Right lung (tissue), 5 donors: ENCODE data around the gene NOL8. TPM values are rescaled to one million over a fixed set of nuclear protein-coding genes. Genes with fewer than 3 reads are reported as not detected.

ENCODE experiments used
- DNase-seq, 2 donors: peaks; one replicate each; pipeline ENCODE4 v3.0.0-alpha.2; 2013
- polyA plus RNA-seq, 5 donors: library from polyadenylated mRNA; unstranded; fragments of 120-200 nt; gene quantifications; one replicate each; pipeline versions ENCODE4 v1.2.1 to v1.2.3, GENCODE V29; 2013; ENCODE audit warnings: inconsistent platforms in 1 of 5, low replicate concordance in 1 of 5; ENCODE audit not compliant: insufficient read length in 5 of 5, insufficient read depth in 1 of 5

NOL8 gene
- polyA plus RNA-seq, 5 donors = 40.5 to 61.8 (median 57.9) TPM

- no peak for DNase-seq
Measured at GRCh38 chr9:92313624-92314012, 11.5 kb downstream of the NOL8 start.

- DNase-seq = no peak
Measured at GRCh38 chr9:92312887-92313623, 12.1 kb downstream of the NOL8 start.

GRCh38 chr9:92310562-92310961 lies 14.6 kb downstream of the NOL8 start:
- DNase-seq = no peak

DNA sequence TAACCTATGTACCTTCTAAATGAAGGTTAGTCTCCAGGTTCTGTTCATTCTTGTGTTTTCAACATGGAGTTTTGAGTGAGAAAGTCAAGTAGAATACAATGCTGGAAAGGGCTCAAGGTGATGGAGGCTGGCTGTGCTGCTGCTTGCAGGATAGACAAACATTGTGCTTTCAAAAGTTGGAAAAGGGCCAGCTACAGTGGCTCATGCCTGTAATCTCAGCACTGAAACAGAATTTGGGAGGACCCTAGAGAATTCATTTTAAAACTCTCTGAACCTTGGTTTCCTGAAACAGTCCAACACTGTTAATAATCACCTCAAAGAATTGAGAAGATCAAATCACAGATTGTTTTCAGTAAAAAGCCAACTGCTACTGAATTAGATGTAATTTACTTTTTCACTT lies 16.3 kb downstream of the NOL8 start:
- DNase-seq = no peak

DNA sequence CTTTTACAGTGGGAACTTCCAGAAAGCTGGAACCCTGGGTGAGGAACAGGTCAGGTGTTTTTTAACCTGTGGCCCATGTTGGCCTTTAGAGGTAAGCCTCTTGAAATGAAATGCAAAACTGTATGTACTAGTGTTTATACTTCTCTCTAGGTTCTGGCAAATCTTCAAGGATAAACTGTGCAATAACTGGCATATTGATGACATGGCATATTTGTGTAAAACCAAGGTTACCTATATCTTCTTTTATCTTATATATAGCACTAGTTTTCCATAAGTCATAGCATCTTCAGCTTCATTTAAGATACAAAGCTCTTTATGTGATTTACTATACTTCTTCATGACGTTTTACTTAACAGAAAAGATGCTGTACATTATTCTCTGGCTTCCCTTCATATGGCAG lies 24.2 kb downstream of the NOL8 start:
- no peak for DNase-seq

- no peak for DNase-seq
Measured at GRCh38 chr9:92299116-92299515, 26.0 kb downstream of the NOL8 start.

DNA sequence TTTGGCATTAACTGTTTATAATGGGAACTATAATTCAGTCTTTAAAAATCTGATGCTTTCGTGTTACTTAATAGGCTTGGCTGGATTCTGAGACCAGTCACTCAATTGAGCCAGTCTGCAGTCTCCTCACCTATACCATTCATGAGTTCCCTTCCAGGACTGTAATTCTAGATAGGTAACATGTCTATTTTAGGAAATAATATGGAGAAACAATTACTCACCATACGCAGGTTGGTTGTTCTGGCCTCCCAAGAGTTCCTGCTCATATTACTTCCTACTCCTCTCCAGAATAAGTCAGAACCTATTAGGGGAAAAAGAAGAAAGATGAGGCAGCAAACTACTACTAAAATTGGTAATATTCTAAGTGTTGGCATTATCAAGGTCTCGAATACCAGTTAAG lies 27.1 kb downstream of the NOL8 start:
- no peak for DNase-seq

DNA sequence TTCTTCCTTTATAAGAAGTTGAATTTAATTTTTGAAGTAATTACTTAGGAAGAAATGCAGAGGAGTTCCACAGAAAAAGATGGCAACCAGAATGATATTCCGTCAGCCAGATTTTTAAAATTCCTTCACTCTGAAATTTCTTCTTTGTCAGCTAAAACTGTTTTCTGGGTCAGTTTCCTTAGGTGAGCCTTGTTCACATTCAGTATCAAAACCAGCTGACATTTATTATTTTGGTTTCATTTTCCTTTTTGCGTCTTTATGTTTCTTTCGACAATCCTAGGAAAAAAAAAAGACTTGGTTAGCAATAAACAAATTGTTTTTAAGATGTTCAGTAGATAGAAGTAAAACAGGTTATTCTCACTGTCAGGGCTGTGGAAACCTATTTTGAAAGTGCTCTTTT lies 27.5 kb downstream of the NOL8 start:
- DNase-seq = no peak

- DNase-seq = peak in 1 of 2 donors; percentile 6
Measured at GRCh38 chr9:92295827-92296258, 29.3 kb downstream of the NOL8 start.

- no peak for DNase-seq
Measured at GRCh38 chr9:92295240-92295790, 29.8 kb downstream of the NOL8 start.

DNA sequence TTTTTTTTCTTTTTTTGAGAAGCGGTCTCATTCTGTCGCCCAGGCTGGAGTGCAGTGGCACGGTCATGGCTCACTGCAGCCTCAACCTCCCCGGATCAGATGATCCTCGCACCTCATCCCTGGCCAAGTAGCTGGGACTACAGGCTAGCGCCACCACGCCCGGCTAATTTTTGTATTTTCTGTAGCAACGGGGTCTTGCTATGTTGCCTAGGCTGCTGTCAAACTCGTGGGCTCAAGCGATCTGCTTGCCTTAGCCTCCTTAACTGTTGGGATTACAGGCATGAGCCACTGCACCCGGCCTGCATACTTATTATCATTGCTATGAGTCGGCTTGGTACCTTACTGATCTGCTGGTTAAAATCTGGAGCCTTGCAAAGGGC lies 30.9 kb downstream of the NOL8 start:
- peak in 1 of 2 donors; percentile 15 for DNase-seq

DNA sequence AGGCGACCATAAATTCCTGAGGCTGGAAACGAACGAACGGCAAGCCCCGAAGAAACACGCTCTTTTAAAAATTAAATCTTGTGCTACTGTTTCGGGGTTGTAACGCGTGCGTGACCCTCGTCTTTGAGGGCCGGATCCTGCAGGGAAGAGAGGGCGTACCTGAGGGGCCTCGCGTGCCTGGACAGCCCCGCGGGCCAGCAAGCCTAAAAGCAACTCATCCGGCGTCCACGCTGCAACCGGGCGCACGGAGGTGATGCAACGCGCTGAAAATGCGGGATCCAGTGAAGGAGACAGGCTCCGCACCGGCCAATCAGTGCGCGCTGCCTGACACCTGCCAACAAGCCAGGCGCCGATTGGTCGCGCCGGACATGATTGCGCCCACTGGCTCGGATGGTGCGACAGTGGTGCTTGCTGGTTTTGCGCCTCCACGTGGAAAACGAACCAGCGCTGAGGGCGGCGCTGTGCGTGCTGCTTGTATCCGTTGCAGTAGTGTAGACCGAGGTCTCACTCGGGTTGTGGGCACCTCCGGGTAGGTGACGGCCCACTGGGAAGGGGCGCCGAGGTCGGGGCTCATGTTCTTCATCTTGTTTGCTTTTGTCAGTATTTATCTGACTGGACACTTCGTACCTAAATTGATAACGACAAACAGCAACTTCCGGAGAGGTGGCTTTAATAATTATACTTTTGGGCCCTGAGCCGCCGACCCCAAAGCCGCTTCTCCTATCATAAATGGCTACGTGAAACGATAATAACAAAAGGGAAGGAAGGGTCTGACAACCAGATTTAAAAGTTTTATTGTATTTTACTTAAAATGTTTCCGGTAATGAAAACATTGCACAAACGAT lies 31.5 kb downstream of the NOL8 start, which contains the start of gene IARS1:
TSS of gene IARS1 (minus strand) at position 246 of the 845 bp plus-strand sequence. CDS start 4,278 bp downstream, outside the sequence.
- DNase-seq = peak; percentile 99

DNA sequence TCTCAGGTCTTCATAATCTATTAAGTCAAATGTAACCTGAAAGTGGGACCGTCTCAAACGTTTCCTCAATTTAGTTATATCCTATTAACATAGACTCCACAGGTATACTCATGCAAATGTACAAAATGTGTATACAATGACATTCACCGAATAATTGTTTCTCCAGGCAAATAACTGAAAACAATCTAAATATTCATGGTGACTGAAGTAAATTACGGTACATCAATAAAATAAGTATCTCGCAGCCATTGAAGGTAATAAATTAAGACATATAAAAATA lies 32.1 kb downstream of the NOL8 start:
- no peak for DNase-seq

DNA sequence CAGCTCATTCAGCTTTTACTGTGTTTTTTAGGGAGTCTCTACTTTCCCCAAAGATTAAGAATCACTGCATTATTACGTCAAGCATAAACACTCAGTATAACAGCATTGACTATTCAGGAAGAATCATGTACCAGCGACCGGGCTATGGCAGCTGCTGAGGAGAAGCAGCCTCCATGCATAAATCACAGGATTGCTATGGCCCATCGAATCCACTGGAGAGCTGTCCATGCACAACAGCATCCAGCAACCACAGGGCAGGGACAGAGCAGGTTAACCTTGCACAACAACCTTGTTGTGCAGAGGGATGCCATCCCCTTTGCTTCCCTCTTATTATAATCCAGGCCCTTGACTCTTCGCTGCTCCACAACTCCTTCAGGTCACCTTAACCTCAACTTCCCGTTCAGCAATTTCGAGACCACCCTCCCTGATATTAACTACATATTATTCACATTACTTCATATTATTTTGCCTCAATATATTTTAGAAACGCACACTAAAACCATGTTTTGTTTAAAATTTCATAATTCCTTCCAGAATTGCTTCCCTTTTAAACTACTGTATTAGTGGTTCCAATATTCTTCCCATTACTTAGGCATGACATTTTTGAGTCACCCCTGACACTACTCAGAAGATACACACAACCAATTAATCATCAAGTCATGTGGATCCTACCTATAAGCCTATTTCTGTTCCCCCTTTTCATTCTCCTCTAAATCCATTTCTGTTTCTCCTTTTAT lies 32.6 kb downstream of the NOL8 start:
- DNase-seq = no peak

- no peak for DNase-seq
Measured at GRCh38 chr9:92291577-92291976, 33.6 kb downstream of the NOL8 start.

GRCh38 chr9:92290785-92291429 lies 34.2 kb downstream of the NOL8 start:
- DNase-seq = no peak

DNA sequence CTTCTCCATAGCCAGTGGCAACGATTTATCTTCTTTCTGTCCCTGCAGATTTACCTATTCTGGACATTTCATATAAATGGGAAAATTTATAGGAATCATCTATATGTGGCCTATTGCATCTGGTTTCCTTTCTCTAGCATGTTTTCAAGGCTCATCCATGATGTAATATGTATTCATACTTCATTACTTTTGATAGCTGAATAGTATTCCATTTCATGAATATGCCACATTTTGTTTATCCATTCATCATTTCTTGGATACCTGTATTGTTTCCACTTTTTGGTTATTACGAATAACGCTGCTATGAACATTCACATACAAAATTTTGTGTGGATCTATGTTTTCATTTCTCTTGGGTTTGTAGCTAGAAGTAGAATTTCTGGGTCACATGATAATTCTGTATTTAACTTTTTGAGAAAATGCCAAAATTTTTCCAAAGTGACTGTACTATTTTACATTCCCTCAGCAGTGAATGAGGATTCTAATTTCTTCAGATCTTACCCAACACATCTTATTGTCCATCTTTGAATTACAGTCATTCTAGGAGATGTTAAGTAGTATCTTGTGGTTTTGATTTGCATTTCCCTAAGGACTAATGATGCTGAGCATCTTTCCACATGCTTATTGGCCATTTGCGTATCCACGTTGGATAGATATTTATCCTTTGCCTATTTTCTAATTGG lies 35.3 kb downstream of the NOL8 start:
- DNase-seq = no peak

DNA sequence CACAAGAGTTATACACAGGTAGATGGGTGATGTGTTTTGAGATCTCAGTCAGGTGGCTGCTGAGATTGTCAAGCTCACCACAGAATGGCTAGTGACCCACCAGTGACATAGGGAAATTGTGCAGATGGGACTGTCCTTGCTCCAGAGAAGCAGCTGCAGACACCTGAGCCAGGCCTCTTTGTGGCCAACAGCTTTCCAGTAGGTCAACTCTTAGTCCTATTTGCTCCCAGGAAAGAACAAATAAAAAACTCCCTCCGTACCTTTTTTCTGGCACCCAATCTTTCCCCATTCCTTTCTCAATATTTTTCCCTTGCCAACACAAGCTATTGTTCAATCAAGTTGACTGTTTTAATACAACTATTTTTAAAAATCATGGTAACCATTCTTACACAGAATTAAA lies 45.8 kb downstream of the NOL8 start:
- DNase-seq = no peak

DNA sequence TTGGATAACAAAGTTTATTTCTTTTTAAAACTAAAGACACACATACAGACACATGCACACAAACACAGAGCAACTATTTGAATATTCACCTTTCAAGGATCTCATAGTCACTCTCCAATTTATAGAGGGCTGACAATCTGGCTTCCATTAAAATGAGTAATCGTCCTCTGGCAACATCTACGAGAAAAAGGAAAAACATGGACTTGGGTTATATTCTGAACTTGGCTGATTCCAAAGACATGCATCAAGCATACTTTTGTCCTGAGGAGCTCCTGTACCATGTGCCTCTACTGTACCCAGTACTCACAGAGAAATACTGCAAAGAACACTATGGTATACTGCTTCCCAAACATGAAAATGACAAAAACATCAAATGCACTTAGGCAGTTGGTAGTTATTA lies 47.0 kb downstream of the NOL8 start:
- DNase-seq = no peak

GRCh38 chr9:92276331-92277032 lies 48.7 kb downstream of the NOL8 start:
- DNase-seq = no peak

DNA sequence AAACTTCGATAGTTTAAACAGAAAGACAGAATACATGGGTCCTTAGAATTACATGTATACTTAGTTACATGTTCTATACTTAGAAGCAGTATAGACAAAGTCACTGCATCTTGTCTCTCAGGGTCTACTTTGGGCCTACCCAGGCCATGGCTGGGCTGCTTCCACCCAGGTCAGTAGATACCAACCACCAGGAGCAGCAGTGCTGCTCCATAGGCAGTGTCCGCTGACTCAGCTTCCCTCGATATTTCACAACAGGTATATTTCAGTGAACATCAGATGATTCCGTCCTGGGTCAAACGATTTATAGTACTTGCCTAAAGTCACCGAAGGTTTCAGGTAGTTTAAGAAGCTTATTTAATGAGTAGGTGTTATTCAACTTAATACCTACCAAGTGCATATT lies 49.6 kb downstream of the NOL8 start:
- DNase-seq = no peak
